Astrocyte of the spinal cord (primary cell): ENCODE results near the gene IFT80.

Experiments used
- DNase-seq: peaks from one replicate; pipeline ENCODE4 v3.0.0; 2011; ENCODE audit warnings: low read depth, low spot score
- H3K4me3 ChIP-seq: 2 replicates; pipeline ENCODE4 v1.5.1; 2011; ENCODE audit warnings: low read depth, mild to moderate bottlenecking, low read length, moderate library complexity
- CTCF ChIP-seq: IDR thresholded peaks from 2 replicates; pipeline ENCODE4 v1.5.1; 2012; ENCODE audit warnings: low read depth, mild to moderate bottlenecking, low read length, inconsistent platforms
- in situ Hi-C: cut with HindIII; loops from 2 replicates; pipeline ENCODE4 v1.10.0; 2017; ENCODE audit warnings: low sequenced_read_pairs

The IFT80 gene

DNA sequence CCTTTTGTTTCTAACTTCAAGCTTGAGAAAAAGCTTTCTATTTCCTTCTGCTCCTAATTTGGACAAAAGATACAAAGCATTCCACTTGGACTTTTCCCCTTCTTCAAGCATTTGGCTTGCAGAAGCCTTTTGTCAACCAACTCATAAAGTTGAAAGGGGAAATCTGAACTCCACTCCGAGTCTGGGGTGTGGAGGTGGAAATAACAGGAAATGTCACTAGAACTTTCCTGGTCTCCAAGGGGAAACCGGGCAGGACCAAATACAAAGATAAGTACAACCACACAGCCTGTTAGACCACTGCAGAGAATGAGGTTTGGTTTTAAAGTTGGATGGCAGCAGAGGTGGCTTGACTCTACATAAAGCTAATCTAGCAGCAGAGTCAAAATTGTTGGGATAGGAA, 178.0 kb downstream of the IFT80 start:
- in situ Hi-C loops: loop anchor here (25.0 kb wide), 1 partner anchor 184 kb away; no protein-coding TSS in a partner anchor
- H3K4me3 ChIP-seq: no peak overlapping the region
- DNase-seq: no peak
- TF ChIP-seq CTCF: no peak

DNA sequence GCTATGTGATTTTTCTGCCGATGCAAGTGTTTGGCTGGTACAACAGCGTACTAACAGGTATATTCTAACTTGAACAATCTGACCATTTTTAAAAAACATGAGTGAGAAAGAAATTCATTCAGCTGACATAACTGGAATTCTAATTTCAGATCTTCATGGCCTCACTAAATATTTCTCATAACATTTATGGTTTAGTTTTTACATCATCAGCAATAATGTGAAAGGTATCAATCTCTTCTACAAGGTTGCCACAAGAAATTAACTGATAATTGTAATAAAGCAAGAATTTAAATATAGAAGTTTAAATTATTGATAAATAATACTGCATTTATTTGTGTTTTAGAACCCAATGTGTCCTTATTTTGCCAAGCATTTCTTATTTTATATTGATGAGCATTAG, 179.0 kb downstream of the IFT80 start:
- TF ChIP-seq CTCF: no peak
- DNase-seq: no peak
- no peak overlapping the region for H3K4me3 ChIP-seq
- in situ Hi-C loops: loop anchor here (25.0 kb wide), 1 partner anchor 183 kb away; no protein-coding TSS in a partner anchor

DNA sequence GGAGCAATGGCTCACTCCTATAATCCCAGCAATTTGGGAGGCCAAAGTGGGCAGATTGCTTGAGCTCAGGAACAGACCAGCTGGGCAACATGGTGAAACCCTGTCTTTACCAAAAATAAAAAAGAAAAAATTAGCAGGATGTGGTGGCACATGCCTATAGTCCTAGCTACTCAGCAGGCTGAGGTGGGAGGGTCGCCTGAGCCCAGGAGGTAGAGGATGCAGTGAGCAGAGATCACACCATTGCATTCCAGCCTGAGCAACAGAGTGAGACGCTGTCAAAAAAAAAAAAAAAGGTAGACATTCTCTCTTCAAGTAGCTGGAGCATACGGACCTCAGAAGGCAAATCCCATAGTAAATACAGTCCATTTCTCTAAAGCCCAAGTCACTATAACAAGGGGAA, 180.9 kb downstream of the IFT80 start:
- in situ Hi-C loops: loop anchor here (25.0 kb wide), 1 partner anchor 181 kb away; no protein-coding TSS in a partner anchor
- no peak for DNase-seq
- no peak overlapping the region for H3K4me3 ChIP-seq
- TF ChIP-seq CTCF: no peak

DNA sequence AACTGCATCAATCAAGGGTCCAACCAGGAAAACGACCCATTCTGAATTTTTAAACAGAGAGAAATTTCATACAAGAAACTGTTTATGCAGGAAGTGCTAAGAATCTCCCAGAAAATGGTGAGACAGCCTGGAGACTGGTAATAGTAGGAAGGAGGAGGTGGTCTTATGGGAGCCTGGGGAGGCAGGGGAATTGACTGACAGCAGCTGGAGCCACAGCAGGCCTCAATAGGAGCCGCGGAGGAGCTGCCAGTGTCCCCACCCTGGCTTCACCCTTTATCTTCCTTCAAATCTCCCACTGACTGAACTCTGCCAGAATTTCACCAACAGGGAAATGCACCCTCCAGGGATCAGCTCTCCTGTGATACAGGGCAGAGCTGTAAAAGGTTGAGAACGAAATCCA, 181.3 kb downstream of the IFT80 start:
- DNase-seq: no peak
- TF ChIP-seq CTCF: no peak

GRCh38 chr3:160213191-160213590, 185.8 kb downstream of the IFT80 start:
- no peak overlapping the region for H3K4me3 ChIP-seq
- DNase-seq: no peak
- TF ChIP-seq CTCF: no peak
- in situ Hi-C loops: loop anchor here (25.0 kb wide), 1 partner anchor 176 kb away; no protein-coding TSS in a partner anchor

More for the DNA sequence above, 181.3 kb downstream of the IFT80 start:
- in situ Hi-C loops: loop anchor here (25.0 kb wide), 1 partner anchor 180 kb away; no protein-coding TSS in a partner anchor
- no peak overlapping the region for H3K4me3 ChIP-seq

DNA sequence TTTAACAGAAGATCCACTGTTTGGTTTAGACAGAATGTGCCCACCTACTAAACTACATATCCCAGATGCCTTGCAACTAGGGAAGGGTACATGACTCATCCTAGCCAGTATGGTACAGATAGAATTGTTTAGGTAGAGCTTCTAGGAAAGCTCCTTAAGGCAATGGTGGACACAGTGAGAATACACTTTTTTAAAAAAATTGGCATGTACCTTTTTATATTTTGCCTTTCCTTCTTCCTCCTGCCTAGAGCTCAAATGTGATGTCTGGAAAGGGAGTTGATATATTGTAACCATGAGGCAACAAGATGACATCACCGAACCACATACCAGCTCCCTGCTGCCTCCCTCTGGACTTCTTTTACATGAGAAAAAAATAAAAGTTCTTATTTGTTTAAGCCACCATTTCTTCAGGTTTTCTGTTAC, 188.2 kb downstream of the IFT80 start:
- TF ChIP-seq CTCF: peak; percentile 26
- in situ Hi-C loops: loop anchor here (25.0 kb wide), 1 partner anchor 174 kb away; no protein-coding TSS in a partner anchor
- peak; percentile 67 for DNase-seq
- H3K4me3 ChIP-seq: no peak overlapping the region
